Measurements from ENCODE around the gene MYZAP. TPM values are rescaled to one million over a fixed set of nuclear protein-coding genes. Genes with fewer than 3 reads are reported as not detected.

MYZAP gene
- total and polyA plus RNA-seq, 10 of the 15 experiments (the other 5 are each of a cell fraction or from before 2014, with no cell fraction given) = not detected

GRCh38 chr15:57652481-57652880, 60.8 kb downstream of the MYZAP start (continued):
- TF ChIP-seq BRCA1 (IDR thresholded peaks at IDR 0.05; ENCODE audit: low read depth, low read length) (no peak), ESRRA (IDR thresholded peaks at IDR 0.05; ENCODE audit: low read length) (no peak), ATF3 (IDR thresholded peaks at IDR 0.05; ENCODE audit: borderline replicate concordance, extremely low read depth, low read depth, low read length) (no peak), ZNF207 (IDR thresholded peaks at IDR 0.05; ENCODE audit: borderline replicate concordance) (no peak), PRDM15 (CRISPR knock-in tag; IDR thresholded peaks at IDR 0.05) (no peak), ZNF217 (IDR thresholded peaks at IDR 0.05) (no peak)

- H3K4me3 ChIP-seq = no peak overlapping the region
- no peaks in the 10 kb centered on the region for H4K20me1 ChIP-seq (ENCODE audit: control insufficient read depth, insufficient read depth)
- H3K9me3 ChIP-seq (replicated peaks; ENCODE audit: control insufficient read depth, insufficient read depth, low read length) = no peaks in the 10 kb centered on the region
- ATAC-seq (no peak), FAIRE-seq (no peak), DNase-seq (ENCODE audit: low read depth, low spot score) (no peak)
- no peak overlapping the region for H2AFZ ChIP-seq (ENCODE audit: control insufficient read depth, low read depth, low read length)
- H3K27ac ChIP-seq (ENCODE audit: control insufficient read depth, insufficient read depth) = no peak overlapping the region
- H3K9ac ChIP-seq (ENCODE audit: control insufficient read depth, insufficient read depth, low read length) = no peak overlapping the region
- H3K79me2 ChIP-seq (ENCODE audit: control insufficient read depth, insufficient read depth, low read length) = no peaks in the 10 kb centered on the region
- ChIA-PET SMC1A (ENCODE audit: uncharacterized antibody, unreplicated experiment) (interaction anchor here (0.6 to 2.4 kb wide), 4 partner anchors 11 to 126 kb away, joined by 3 to 8 read pairs (median 3); no protein-coding TSS in a partner anchor), POLR2A (interaction anchor here (0.6 kb wide), 1 partner anchor 1545 kb away, joined by 3 read pairs; no protein-coding TSS in a partner anchor), RAD21 (ENCODE audit: unreplicated experiment) (no interaction called here), CTCF (interaction anchor here (0.7 to 0.9 kb wide), 4 partner anchors 9 to 206 kb away, joined by 3 to 5 read pairs (median 4); no protein-coding TSS in a partner anchor)
- H3K4me1 ChIP-seq (ENCODE audit: control insufficient read depth, insufficient read depth, low read length) = no peaks in the 10 kb centered on the region
- TF ChIP-seq MXI1 (IDR thresholded peaks at IDR 0.05; ENCODE audit: low read depth, low read length) (no peak), ASH2L (IDR thresholded peaks at IDR 0.05; ENCODE audit: borderline replicate concordance, low read depth) (no peak), BACH1 (IDR thresholded peaks at IDR 0.05; ENCODE audit: borderline replicate concordance) (no peak)
- in situ Hi-C loops (cut with MboI) (no loop called here), intact Hi-C loops (cut with micrococcal nuclease; ENCODE audit: unreplicated experiment) (loop anchor here (5.0 kb wide), 1 partner anchor 92 kb away; no protein-coding TSS in a partner anchor)
- no peaks in the 10 kb centered on the region for H3K27me3 ChIP-seq (replicated peaks in 1 of 2; ENCODE audit: control insufficient read depth in 2 of 2, insufficient read depth in 2 of 2, low read length in 1 of 2)
- no peak overlapping the region for H3K4me2 ChIP-seq (ENCODE audit: control insufficient read depth, insufficient read depth)
- 48% methylated on average over 6 of the region's 6 CpGs for WGBS (ENCODE audit: insufficient coverage, insufficient replicate concordance, low lambda C conversion rate, missing lambda C conversion rate)
- no peaks in the 10 kb centered on the region for H3K36me3 ChIP-seq (ENCODE audit: control insufficient read depth in 2 of 2, insufficient read depth in 2 of 2, low read length in 1 of 2)
- no TSS peak for BruUV-seq (replicated peaks)
These were observed 62.6 kb downstream of the MYZAP start for GRCh38 chr15:57654153-57654852.

Data from GM12878 (cell line).